KMS-11 (cell line): ENCODE data around the gene LYZL1.

Experiments
- H2AFZ ChIP-seq: fragments of 200-600 bp; sonication (generic); 2 replicates; pipeline ENCODE4 v1.6.1; 2016; ENCODE audit warnings: antibody characterized with exemption, mixed run types, low read depth
- H3K27ac ChIP-seq: fragments of 200-600 bp; sonication (generic); 2 replicates; pipeline ENCODE4 v1.6.1; 2016; ENCODE audit warnings: mild to moderate bottlenecking, mixed run types
- H3K27me3 ChIP-seq: fragments of 200-600 bp; sonication (generic); 2 replicates; pipeline ENCODE4 v1.6.1; 2017; ENCODE audit warnings: mild to moderate bottlenecking, low read depth, mixed run types, moderate library complexity; ENCODE audit not compliant: insufficient read depth
- H3K36me3 ChIP-seq: fragments of 200-600 bp; sonication (generic); 2 replicates; pipeline ENCODE4 v1.6.1; 2017; ENCODE audit warnings: mild to moderate bottlenecking, mixed run types; ENCODE audit not compliant: insufficient read depth
- H3K4me1 ChIP-seq: fragments of 200-600 bp; sonication (generic); 2 replicates; pipeline ENCODE4 v1.6.1; 2016; ENCODE audit warnings: mild to moderate bottlenecking, low read depth, mixed run types; ENCODE audit not compliant: poor library complexity, severe bottlenecking
- H3K4me2 ChIP-seq: fragments of 200-600 bp; sonication (generic); 2 replicates; pipeline ENCODE4 v1.7.0; 2016; ENCODE audit warnings: mild to moderate bottlenecking, mixed run types
- H3K4me3 ChIP-seq: fragments of 200-600 bp; sonication (generic); IDR thresholded peaks from 2 replicates; pipeline ENCODE4 v1.6.1; 2017; ENCODE audit warnings: low read depth, low read length, mixed read lengths; ENCODE audit not compliant: insufficient read depth
- H3K79me2 ChIP-seq: fragments of 200-600 bp; sonication (generic); 2 replicates; pipeline ENCODE4 v1.6.1; 2016; ENCODE audit warnings: low read depth, mixed run types; ENCODE audit not compliant: insufficient read depth
- H3K9ac ChIP-seq: fragments of 200-600 bp; sonication (generic); 2 replicates; pipeline ENCODE4 v1.6.1; 2016; ENCODE audit warnings: mild to moderate bottlenecking, mixed run types
- H4K20me1 ChIP-seq: fragments of 200-600 bp; sonication (generic); 2 replicates; pipeline ENCODE4 v1.6.1; 2016; ENCODE audit warnings: mild to moderate bottlenecking, mixed run types; ENCODE audit not compliant: insufficient read depth
- CTCF ChIP-seq: fragments of 200-600 bp; sonication (generic); conservative IDR thresholded peaks from 2 replicates; pipeline ENCODE4 v1.6.1; 2017; ENCODE audit warnings: low read depth, mild to moderate bottlenecking, antibody characterized with exemption, low read length, moderate library complexity, mixed read lengths

LYZL1 gene

DNA sequence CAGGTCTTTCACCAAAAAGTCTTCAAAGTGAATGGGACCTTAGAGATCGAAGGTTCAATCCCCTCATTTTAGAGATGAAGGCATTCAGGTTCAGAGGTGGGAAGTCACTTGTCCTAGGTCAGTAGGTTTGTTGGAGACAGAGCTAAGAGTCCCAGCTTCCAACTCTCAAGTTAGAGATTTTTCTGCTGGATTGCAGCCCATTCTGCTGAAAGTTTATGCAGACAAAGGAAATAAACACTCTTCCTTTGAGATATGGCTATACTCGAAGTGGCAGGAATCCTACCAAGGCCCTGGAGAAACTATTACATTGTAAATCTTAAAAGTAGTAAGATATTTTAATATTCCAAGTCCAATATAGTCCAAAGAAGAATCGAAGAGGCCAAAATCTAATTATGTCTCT, 64.4 kb downstream of the LYZL1 start:
- H3K36me3 ChIP-seq = no peaks in the 10 kb centered on the region
- no peaks in the 10 kb centered on the region for H3K27me3 ChIP-seq
- no peak overlapping the region for H3K27ac ChIP-seq
- no peak overlapping the region for H2AFZ ChIP-seq
- no peak overlapping the region for H3K4me3 ChIP-seq
- no peak overlapping the region for H3K4me2 ChIP-seq
- no peak for TF ChIP-seq CTCF
- no peaks in the 10 kb centered on the region for H3K79me2 ChIP-seq
- H3K9ac ChIP-seq = no peak overlapping the region
- H3K4me1 ChIP-seq = no peaks in the 10 kb centered on the region
- no peaks in the 10 kb centered on the region for H4K20me1 ChIP-seq

DNA sequence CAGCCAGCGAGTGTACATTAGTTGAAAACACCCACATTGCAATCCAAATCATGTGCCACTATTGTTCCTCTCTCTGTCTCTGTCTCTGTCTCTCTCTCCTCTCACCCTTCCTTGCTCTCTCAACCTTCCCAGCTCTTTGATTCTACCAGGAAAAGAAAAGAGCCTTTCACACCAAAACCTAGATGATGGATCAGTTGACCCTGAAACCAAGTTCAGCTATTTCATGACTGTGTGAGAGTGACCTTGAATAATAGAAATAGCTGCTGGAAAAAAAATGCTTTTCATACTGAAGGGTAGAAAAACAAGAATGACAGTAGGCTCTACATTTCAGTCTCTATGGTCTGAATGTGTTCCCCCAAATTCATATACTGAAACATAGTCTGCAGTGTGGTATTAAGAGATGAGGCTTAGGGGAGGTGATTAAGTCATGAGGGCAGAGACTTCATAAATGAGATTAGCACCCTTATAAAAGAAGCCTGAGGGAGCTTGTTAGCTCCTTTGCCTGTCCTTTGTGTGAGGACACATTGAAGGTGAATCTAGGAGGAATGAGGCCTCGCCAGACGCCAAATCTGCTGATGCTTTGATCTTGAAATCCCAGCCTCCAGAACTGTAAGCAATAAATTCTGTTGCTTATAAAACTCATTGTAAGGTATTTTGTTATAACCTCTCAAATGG, 65.2 kb downstream of the LYZL1 start:
- TF ChIP-seq CTCF = no peak
- H3K4me3 ChIP-seq = no peak overlapping the region
- no peak overlapping the region for H3K4me2 ChIP-seq
- no peak overlapping the region for H3K9ac ChIP-seq
- H3K79me2 ChIP-seq = no peaks in the 10 kb centered on the region
- no peaks in the 10 kb centered on the region for H3K4me1 ChIP-seq
- H3K27me3 ChIP-seq = no peaks in the 10 kb centered on the region
- no peaks in the 10 kb centered on the region for H3K36me3 ChIP-seq
- no peak overlapping the region for H3K27ac ChIP-seq
- H4K20me1 ChIP-seq = no peaks in the 10 kb centered on the region
- H2AFZ ChIP-seq = no peak overlapping the region

DNA sequence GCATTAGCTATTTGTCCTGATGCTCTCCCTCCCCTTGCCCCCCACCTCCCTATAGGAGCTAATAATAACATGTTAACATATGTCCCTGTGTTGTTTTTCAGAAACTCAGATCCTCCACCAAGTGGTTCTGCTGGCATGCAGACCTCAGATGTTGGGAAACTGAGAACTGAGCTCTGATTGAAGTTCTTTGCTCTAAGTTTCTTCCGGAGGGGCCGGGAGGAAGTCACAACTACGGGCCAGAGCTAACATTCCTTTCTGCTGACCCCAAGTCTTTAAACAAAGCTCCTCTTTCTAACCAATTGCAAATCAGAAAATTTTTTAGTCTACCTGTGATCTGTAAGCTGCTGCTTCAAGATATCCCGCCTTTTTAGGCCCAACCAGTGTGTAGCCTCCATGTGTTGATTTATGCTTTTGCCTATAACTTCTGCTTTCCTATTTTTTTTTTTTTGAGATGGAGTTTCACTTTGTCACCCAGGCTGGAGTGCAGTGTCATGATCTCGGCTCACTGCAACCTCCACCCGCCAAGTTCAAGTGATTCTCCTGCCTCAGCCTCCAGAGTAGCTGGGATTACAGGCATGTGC, 66.6 kb downstream of the LYZL1 start:
- no peak for TF ChIP-seq CTCF
- H3K79me2 ChIP-seq = no peaks in the 10 kb centered on the region
- H3K4me1 ChIP-seq = no peaks in the 10 kb centered on the region

DNA sequence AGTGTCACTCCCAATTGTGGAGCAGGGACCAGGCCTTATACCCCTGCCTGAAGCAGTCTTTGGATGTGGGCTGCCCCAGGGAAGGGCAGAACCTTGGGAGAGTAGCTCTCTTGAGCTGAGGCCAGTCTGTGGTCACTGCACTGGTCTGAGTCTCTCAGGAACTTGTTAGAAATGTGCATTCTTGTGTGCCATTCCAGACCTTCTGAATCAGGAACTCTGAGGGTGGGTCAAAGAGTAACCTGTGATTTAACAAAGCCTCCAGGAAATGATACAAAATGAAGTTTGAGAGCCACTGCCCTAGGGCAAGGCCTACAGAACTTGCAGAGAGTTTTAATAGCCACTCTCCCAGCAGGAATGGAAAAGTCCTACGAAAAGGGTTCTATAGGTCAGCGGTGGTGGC, 68.1 kb downstream of the LYZL1 start:
- no peaks in the 10 kb centered on the region for H3K79me2 ChIP-seq
- no peak overlapping the region for H3K9ac ChIP-seq
- no peak overlapping the region for H3K4me3 ChIP-seq
- no peaks in the 10 kb centered on the region for H3K4me1 ChIP-seq
- no peak overlapping the region for H3K4me2 ChIP-seq
- H3K27me3 ChIP-seq = no peaks in the 10 kb centered on the region
- no peak overlapping the region for H2AFZ ChIP-seq
- no peak overlapping the region for H3K27ac ChIP-seq
- no peaks in the 10 kb centered on the region for H4K20me1 ChIP-seq
- TF ChIP-seq CTCF = no peak
- no peaks in the 10 kb centered on the region for H3K36me3 ChIP-seq

More for the DNA sequence above, 66.6 kb downstream of the LYZL1 start:
- Histone ChIP-seq H3K36me3 (no peaks in the 10 kb centered on the region), H4K20me1 (no peaks in the 10 kb centered on the region), H3K27me3 (no peaks in the 10 kb centered on the region), H3K27ac (no peak overlapping the region), H3K4me3 (no peak overlapping the region), H3K9ac (no peak overlapping the region), H3K4me2 (no peak overlapping the region), H2AFZ (no peak overlapping the region)
